Fibroblast of skin of back (primary cell): ENCODE data around the gene ABCA3.
A peak's percentile ranks its signal among the peaks of the same experiment; 100 is the strongest.

Source experiments
- DNase-seq: peaks from one replicate; pipeline ENCODE4 v3.0.0-alpha.2; 2013

Gene ABCA3

GRCh38 chr16:2308089-2308962, 32.2 kb downstream of the ABCA3 start:
- DNase-seq, result no peak

GRCh38 chr16:2299915-2300192, 40.7 kb downstream of the ABCA3 start:
- no peak for DNase-seq

DNA sequence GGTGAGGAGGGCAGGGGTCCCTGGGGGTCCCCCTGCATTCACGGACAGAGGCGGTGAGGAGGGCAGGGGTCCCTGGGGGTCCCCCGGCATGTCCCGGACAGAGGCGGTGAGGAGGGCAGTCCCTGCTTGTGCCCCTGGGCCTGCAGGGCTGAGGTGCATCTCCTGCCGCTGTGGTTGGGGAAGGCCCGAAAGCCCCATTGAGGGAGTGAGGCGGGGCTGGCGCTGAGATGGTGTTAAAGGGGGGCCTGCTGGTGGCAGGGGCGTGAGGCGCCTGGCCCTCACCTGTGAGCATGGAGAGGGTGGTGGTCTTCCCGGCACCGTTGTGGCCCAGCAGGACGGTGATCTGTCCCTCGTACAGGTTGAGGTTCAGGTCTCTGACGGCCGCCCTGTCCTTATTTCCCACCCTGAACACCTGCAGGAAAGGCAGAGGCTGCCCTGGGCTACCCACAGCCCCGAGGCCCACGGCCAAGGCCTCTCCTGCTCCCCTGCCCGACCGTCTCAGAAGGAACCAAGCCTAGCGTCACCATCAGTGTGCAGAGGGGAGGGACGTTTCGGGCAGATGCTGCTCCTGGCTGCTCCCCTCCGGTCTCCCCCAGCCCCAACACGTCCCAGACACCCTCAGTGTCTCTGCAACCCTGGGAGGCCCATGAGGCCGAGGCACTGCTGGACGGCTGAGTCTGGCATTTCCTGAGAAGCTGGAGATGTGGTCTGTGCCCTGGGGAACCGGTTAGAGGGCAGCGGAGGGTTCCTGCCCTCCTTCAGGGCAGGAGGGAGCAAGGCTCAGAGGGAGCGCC, 41.2 kb downstream of the ABCA3 start:
- no peak for DNase-seq

DNA sequence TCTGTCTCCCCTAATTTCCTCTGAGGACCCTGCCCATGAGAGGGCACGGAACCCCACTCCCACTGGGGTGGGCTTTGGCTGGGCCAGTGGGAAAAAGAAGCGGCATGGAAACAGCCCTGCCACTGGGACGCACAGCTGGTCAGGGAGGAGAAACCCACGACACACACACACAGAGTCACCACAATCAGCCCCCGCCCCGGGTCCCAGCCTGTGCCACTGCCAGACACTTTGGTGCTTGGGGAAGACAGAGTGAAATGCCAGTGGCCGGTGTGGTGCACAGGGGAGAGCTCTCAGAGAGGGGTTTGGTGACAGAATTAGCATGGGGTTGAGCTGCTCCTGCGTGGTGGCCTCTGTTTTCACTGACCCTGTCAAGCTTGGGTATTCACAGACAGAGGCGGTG, 41.9 kb downstream of the ABCA3 start:
- DNase-seq, result no peak

- DNase-seq, result no peak
Observed at GRCh38 chr16:2297506-2297860, 43.0 kb downstream of the ABCA3 start.

GRCh38 chr16:2296661-2297505, 43.6 kb downstream of the ABCA3 start:
- peak; percentile 22 for DNase-seq

DNA sequence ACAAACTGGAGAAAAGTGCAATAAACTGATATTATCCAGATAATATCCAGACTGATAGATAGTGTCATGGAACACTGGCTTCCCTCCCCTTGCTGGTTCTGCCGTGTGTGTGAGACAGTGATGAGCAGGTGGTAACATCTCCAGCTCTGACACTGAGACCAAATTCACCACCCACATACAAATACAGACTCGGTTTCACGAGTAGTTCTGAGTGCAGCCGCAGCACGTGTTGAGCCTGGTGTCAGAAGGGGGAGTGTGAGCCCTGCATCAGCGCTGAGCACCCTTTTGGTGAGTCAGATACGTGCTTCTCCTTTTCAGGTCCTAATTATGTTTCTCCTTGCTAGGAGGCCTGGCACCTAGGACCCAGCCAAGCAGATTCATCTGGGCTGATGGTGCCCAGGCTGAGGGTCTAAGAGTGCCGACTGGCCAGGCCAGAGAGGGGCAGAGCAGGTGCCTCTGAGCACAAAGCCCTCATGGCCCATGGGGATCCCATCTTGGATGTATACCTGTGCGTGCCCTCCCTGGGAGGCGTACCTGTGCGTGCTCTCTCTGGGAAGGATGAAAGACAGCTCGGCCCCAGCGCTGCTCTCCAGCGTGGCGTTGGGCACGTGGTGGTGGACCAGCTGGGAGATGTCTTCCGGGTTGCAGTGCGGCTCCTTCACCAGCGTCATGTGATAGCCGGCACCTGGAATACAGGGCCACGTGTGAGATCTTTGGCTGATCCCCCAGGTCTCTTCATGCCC, 45.3 kb downstream of the ABCA3 start:
- DNase-seq, result no peak

DNA sequence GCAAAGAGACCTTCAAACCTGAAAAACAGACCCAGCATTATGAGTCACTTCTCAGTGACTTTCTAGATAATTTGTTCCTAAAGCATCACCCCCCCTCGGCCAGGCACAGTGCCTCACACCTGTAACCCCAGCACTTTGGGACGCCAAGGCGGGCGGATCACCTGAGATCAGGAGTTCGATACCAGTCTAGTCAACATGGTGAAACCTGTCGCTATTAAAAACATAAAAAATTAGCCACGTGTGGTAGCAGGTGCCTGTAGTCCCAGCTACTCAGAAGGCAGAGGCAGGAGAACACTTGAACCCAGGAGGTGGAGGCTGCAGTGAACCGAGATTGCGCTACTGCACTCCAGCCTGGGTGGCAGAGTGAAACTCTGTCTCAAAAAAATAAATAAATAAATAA, 48.3 kb downstream of the ABCA3 start:
- DNase-seq, result no peak

DNA sequence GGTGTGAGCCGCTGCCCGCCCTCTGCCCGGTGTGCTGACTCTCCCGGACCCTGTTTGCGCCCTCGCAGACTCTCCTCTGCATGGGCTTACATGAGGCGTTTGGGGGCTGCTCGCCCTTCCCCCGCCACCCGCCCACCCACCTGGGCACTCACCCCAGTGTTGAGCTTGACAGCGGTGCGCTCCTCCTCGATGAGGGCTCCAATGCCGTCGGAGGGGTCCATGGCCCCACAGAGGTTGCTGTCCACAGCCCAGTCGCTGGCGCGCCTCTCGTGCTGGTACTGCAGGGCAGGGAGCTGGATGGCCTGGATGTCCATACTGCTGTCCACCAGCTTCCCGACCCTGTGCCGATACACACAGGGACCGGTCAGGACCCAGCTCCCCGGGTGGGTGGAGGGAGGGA, 51.2 kb downstream of the ABCA3 start:
- DNase-seq, result no peak

DNA sequence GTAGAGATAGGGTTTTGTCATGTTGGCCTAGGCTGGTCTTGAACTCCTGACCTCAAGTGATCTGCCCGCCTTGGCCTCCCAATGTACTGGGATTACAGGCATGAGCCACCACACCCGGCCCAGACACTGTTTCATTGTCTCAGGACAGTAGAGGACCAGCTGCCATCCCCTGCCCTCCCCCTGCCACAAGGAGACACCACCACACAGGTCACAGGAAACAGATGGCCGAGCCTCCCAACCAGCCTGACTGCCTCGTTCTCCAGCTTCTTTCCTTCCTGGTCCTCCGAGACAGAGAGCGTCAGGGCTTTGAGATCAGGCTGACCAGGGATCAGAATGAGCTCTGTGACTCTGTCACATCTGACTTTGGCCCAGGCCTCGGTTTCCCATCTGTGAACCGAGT, 51.8 kb downstream of the ABCA3 start:
- DNase-seq, result no peak

DNA sequence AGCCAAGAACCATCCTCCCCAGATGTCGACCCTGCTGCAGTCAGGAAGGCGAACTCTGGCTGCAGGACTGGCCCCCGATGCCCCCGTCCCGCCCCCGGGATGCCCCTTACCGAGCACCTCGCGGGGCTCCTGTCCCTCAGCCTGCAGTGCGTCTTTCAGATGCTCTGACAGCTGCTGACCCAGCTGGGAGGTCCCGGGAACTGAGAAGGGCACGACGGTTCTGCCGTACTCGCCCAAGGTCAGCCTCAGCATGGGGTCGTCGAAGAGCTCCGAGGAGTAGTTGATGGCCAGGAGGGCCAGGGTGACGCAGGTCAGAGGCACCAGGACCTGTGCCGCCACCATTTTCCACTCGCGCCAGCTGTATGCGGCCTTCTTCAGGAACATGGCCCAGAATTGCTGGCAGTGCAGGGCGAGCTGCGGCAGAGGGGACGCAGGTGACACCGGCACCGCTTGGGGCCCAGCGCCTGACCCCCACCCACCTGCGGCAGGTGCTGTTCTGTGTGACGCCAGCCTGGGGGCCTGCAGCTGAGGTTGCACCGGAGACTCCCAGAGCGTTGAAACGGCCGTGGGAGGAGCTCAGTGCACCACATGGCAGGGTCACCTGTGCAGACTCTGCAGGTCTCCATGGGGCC, 52.5 kb downstream of the ABCA3 start:
- no peak for DNase-seq

DNA sequence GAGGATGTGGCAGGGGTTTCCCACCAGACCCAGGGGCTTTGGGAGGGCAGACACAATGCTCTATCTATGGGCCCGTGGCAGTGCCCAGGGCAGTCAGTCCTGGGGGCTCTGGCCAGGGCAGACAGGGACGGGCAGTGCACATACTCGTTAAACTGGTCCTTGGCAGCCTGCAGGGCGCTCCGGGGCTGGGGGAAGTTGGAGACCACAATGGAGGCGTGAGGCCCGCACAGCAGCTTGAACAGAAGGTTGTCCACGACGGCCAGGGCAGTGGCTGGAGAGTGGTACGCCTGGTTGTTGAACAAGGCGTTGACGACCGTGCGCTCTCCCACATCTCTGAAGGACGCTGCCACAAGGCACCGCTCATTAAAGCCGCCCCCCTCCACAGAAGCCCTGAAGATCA, 54.0 kb downstream of the ABCA3 start:
- no peak for DNase-seq

- DNase-seq, result no peak
Observed at GRCh38 chr16:2285731-2286191, 54.8 kb downstream of the ABCA3 start.

DNA sequence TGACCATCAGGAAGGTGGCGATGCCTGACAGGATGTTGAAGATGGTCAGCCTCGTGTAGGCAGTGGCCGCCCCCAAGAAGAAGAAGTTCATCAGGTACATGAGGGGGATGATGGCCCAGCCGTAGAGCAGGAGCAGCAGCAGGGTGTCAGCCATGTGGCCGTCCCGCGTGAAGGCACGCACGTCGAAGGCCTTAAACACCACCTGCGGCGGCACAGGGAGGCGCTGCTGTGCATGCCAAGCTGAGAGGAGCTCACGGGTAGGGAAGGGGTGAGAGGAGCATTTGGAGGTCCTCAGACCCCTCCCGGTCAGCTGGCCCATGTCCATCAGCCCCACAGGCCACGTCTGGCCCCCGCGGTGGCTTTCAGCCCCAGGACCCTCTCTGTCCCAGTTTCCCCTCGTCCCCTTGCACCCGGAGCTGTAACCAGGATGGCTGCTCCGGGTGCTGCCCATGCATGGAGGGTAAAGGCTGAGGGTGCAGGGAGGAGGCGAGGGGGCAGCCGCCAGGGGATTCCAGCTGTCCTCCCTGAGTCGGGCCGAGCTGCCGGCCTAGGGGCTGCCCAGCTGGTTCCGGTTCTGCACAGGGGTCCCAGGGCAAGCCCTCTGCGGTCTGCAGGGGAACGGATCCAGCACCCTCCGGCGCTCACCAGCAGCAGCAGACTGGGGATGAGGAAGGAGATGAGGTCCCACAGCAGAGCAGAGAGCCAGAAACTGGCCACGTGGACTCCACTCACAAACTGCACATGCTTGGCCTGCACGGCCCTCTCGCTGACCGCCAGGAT, 55.5 kb downstream of the ABCA3 start:
- DNase-seq, result no peak

GRCh38 chr16:2284001-2284770, 56.3 kb downstream of the ABCA3 start:
- DNase-seq, result no peak

- no peak for DNase-seq
Observed at GRCh38 chr16:2282866-2283555, 57.5 kb downstream of the ABCA3 start.

DNA sequence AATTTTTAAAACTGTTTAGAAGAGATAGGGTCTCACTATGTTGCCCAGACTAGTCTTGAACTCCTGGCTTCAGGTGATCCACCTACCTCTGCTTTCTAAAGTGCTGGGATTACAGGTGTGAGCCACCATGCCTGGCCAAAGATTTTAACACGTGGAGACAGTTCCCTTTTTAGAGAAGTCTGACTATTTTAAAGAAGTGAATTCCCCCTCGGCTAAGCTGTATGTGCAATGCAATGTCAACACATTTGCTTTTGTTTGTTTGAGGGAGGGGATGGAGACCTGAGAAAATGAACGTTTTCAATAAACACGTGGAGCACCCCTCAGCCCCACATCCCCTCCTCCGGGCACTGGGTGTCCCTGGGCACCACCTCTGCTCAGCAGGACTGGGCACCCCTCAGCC, 58.3 kb downstream of the ABCA3 start:
- no peak for DNase-seq

- no peak for DNase-seq
Observed at GRCh38 chr16:2280981-2281542, 59.5 kb downstream of the ABCA3 start.

DNA sequence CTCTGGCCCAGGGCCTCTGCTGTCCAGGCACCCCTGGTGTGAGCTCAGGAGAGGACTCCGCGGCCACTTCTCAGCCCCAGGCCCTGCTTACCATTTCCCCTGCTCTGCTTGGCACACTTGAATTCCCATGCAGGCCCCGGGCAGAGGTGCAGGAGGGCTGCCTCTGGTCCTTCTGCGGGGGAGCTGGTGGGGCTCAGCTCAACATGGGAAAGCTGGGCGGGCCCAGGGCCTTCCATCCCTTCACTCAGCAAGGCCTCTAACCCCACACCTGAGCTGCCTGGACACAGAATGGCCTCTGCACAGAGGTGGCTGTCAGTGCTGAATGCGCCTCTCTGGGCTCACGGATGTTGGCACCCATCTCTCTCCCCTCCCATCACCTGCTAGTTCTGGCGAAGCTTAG, 60.1 kb downstream of the ABCA3 start:
- no peak for DNase-seq
